ENCODE results near the gene MYO7A. TPM values are rescaled to one million over a fixed set of nuclear protein-coding genes. Genes with fewer than 3 reads are reported as not detected.

MYO7A gene
- total and polyA plus RNA-seq, 2 of the 4 experiments (the other 2 are of a cell fraction): 0.02 TPM; not detected in 1

- Histone ChIP-seq H2AK9ac (replicated peaks; ENCODE audit: low read depth, low read length, poor library complexity) (no peak overlapping the region), H2BK5ac (ENCODE audit: low read depth, low read length, poor library complexity, severe bottlenecking) (no peak overlapping the region), H3K14ac (replicated peaks; ENCODE audit: low read depth, low read length) (no peak overlapping the region), H4K5ac (ENCODE audit: low read depth, low read length) (no peak overlapping the region), H2BK120ac (ENCODE audit: low read depth, low read length) (no peak overlapping the region), H4K91ac (ENCODE audit: insufficient read depth, low read depth, low read length) (no peak overlapping the region), H3K79me1 (ENCODE audit: low read depth in 1 of 2, low read length in 2 of 2) (no peaks in the 10 kb centered on the region), H3K9me1 (ENCODE audit: insufficient read depth, low read length) (no peaks in the 10 kb centered on the region), H3K4me1 (ENCODE audit: control insufficient read depth, insufficient read depth, low read length) (no peaks in the 10 kb centered on the region), H4K8ac (ENCODE audit: low read depth in 2 of 2, low read length in 2 of 2) (no peak overlapping the region), H3K56ac (ENCODE audit: extremely low read depth, insufficient read depth, low read length) (no peak overlapping the region), H3K9ac (ENCODE audit: low read depth, low read length) (no peak overlapping the region), H3K4me3 (ENCODE audit: insufficient read depth, low read depth, low read length) (no peak overlapping the region), H3K4ac (ENCODE audit: low read depth, low read length) (no peak overlapping the region), H2AFZ (replicated peaks; ENCODE audit: low read length, poor library complexity) (no peak overlapping the region), H3K27ac (ENCODE audit: insufficient read depth, low read length) (no peak overlapping the region), H2AK5ac (ENCODE audit: low read depth, low read length) (no peak overlapping the region), H3K36me3 (ENCODE audit: control insufficient read depth, insufficient read depth, low read length) (no peaks in the 10 kb centered on the region), H3K9me3 (ENCODE audit: control insufficient read depth, insufficient read depth, low read length) (no peaks in the 10 kb centered on the region), H3K27me3 (ENCODE audit: control insufficient read depth, insufficient read depth, low read length) (peaks cover 22% of the 10 kb centered on the region), H2BK20ac (ENCODE audit: low read depth, low read length) (no peak overlapping the region), H2BK15ac (ENCODE audit: low read depth, low read length) (no peak overlapping the region), H3K23ac (ENCODE audit: low read depth, low read length) (no peak overlapping the region), H4K20me1 (ENCODE audit: insufficient read depth, low read length) (no peaks in the 10 kb centered on the region), H3K4me2 (ENCODE audit: low read depth, low read length) (no peak overlapping the region), H3K18ac (ENCODE audit: low read depth, low read length) (no peak overlapping the region)
- no TSS peak for BruUV-seq (replicated peaks)
- 100% methylated on average over 2 of the region's 4 CpGs; no CpG with 5 or more reads in 1 of the 2 experiments for WGBS, 2 experiments (ENCODE audit: extremely low coverage in 2 of 2, insufficient read length in 1 of 2)
- ChIA-PET CTCF (no interaction called here), POLR2A (ENCODE audit: unreplicated experiment) (no interaction called here)
- intact Hi-C loops (cut with micrococcal nuclease) (no loop called here), in situ Hi-C loops (cut with MboI; ENCODE audit: low sequenced_read_pairs) (no loop called here), dilution Hi-C loops (cut with HindIII; ENCODE audit: low sequenced_read_pairs, unreplicated experiment) (no loop called here)
- no peak for ATAC-seq (ENCODE audit: low read depth)
- DNase-seq: no peak
- TF ChIP-seq CEBPB (IDR thresholded peaks at IDR 0.05; ENCODE audit: low read depth, low read length) (no peak), SMC3 (IDR thresholded peaks at IDR 0.05; ENCODE audit: low read depth, low read length) (no peak), RAD21 (IDR thresholded peaks at IDR 0.05; ENCODE audit: low read length) (no peak), RFX5 (IDR thresholded peaks at IDR 0.05; ENCODE audit: low read depth, low read length) (no peak), CTCF (conservative IDR thresholded peaks at IDR 0.05; ENCODE audit: low read depth, low read length) (no peak), MAFK (IDR thresholded peaks at IDR 0.05; ENCODE audit: low read depth, low read length) (no peak), MAZ (IDR thresholded peaks at IDR 0.05; ENCODE audit: borderline replicate concordance, low read depth, low read length) (no peak), USF2 (IDR thresholded peaks at IDR 0.05; ENCODE audit: low read depth, low read length) (no peak), CHD1 (IDR thresholded peaks at IDR 0.05; ENCODE audit: low read depth, low read length) (no peak), RCOR1 (IDR thresholded peaks at IDR 0.05; ENCODE audit: insufficient replicate concordance, low read length) (no peak), MXI1 (IDR thresholded peaks at IDR 0.05; ENCODE audit: borderline replicate concordance, low read depth, low read length) (no peak), BHLHE40 (IDR thresholded peaks at IDR 0.05; ENCODE audit: low read depth, low read length) (no peak), FOS (IDR thresholded peaks at IDR 0.05; ENCODE audit: low read depth, low read length) (no peak), ELK1 (IDR thresholded peaks at IDR 0.05; ENCODE audit: borderline replicate concordance, low read depth, low read length) (no peak), POLR2A (IDR thresholded peaks at IDR 0.05; ENCODE audit: low read depth, low read length) (no peak), NFE2L2 (IDR thresholded peaks at IDR 0.05; ENCODE audit: low read depth, low read length) (no peak)
These were observed 13.4 kb downstream of the MYO7A start for GRCh38 chr11:77141475-77141874.
